D341Med (cell line): ENCODE data around the gene OPA3.

ENCODE experiments used
- DNase-seq: peaks from one replicate; pipeline ENCODE4 v3.0.0; 2012; ENCODE audit warnings: low spot score

OPA3 gene

DNA sequence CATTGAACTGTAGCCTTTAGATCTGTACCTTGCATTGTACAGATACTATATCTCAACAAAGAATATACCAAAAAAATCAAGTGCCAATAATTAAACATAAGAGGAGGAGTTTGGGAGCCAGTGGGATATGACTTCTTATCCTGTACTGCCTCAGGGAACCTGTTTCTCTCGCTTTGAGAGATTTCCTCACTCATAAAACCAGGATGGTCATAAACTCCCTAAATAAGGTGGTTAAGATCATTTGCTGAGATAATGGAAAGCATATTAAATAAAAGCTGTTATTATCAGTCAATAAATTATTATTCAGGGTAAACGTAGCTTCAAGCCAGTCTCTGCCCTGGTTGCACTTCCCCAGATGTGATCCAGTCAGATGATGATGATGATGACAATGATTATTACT, 17.0 kb downstream of the OPA3 start:
- no peak for DNase-seq

DNA sequence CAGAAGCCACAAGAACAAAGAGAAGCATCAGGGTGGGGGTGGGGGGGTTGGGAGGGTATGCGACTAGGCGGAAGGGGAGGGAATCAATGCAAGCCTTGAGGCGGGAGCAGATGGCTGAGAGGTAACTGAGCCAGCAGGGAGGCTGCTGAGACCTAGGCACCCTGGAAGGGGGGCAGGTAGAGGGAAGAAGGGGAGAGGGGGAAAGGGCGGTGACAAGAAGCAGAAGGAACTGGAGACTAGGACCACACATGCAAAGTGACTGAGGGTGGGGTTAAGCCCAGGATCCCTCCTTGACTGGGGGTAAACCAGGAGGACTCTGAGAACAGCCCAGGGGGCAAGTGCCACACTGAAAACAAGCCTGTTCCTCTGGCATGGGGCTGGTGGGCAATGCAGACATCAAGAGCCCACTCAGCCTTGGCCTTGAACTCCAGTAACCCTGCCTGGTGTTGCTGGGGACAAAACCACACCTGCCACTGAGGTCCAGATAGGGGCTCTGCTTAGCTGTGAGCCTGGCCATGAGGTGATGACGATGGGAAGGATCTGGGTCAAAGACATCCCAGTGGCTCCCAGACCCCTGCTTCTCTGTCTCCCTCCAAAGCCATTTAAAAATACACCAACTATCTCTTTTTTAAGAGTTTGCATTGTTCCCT, 20.3 kb downstream of the OPA3 start:
- DNase-seq: no peak

DNA sequence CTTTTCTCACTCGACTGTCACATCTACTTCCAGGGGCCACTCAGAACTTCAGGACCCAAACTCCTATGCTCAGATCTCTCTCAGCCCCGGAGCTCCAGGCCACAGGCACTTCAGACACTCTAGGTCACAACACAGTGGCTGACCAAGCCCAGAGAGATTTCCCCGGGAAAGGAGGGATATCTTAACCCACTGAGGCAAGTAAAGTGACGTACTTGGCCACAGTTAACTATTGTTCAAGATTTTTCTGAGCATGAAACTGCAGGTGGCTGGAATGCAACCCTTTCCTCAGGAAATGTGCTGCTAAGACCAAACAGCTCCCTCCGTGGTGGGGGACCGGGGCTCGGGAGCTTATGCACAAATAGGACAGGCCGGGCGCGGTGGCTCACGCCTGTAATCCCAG, 23.9 kb downstream of the OPA3 start:
- DNase-seq: no peak

DNA sequence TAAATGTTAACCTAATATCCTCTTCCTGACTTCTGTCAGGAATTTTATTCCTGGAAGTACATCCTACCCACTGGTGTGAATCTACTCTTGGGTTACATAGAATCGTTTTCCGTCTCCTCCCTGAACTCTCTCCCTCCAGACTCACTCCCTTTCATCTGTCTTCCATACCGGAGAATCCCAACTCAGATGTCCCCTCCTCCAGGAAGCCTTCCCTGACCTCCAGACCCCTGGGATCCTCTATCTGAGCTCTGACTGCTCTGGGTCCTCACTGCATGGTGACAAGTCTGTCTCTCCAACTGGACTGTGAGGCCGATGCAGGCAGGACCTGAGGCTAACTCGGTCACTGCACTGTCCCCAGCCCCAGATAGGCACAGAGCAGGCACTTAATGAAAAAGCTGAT, 24.6 kb downstream of the OPA3 start:
- no peak for DNase-seq

DNA sequence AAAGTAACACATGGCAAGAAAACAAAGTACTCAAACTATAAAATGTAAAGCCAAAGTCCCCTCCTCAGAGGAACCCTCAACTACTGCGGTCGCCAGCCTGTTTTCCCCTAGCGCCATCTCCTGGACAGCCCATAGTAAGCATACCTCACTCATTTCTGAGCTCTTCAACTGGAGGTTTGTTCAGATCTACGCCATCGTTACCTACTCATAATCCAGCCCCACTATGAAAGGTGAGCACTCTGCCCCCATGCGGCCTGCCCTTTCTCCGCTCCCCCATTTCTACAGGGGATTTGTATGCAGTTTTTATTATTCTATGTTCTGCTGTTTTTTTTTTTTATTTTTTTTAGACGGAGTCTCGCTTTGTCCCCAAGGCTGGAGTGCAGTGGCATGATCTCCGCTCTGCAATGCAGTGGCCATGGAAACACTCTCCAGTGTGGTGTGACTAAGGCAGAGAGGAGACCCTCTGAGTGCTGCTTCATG, 26.2 kb downstream of the OPA3 start:
- peak; percentile 84 for DNase-seq

DNA sequence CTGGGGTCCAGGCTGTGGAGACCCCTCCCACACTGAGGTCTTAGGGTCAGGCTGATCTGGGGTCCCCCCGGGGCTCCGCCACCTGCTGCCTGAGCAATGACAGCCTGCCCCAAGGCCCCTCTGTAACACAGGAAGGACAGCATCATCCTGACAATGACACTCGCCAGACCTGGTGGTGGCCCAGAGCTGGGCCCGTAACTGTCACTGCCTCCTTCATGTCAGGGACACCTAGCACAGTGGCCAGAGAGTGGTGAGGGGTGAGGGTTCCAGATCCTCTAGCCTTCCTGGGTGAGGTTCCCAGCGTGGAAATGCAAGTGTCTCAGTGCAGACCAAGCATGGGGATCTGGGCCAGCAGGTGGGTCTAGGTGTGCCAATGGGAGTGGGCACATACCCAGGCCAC, 27.8 kb downstream of the OPA3 start:
- peak; percentile 20 for DNase-seq

DNA sequence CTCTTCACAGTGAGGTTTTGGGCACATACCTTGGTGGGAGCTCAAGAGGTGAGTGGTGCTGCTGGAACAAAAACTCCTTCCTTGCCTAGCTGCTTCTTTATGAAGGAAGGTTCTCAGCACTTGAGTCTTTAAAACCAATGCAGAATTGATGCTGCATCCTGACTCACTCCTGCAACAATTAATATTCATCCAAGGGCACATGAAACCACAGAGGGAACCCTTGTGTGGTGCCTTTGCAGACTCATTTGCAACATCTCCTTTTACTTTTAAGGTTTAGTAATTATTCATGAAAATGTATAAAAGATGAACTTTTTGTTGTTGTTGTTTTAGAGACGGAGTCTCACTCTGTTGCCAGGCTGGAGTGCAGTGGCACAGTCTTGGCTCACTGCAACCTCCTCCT, 30.1 kb downstream of the OPA3 start:
- DNase-seq: no peak

DNA sequence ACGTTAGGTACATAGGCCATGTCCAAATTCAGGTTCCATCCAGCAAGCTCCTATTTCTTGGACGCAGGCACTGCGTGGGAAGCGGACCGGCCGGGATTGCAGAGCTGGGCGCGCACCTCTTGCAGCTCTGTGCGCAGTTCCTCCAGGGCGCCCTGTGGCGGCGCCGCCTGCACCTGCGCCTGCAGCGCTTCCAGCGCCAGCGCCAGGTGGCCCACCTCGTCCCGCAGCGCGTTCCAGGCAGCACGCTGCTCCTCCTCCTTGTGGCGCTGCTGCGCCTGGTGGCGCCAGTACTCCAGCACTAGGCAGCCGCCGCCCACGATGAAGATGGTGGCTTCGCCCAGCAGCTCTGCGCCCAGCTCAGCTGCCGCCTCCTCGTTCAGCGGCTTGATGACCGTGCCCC, 31.1 kb downstream of the OPA3 start:
- DNase-seq: peak; percentile 27

DNA sequence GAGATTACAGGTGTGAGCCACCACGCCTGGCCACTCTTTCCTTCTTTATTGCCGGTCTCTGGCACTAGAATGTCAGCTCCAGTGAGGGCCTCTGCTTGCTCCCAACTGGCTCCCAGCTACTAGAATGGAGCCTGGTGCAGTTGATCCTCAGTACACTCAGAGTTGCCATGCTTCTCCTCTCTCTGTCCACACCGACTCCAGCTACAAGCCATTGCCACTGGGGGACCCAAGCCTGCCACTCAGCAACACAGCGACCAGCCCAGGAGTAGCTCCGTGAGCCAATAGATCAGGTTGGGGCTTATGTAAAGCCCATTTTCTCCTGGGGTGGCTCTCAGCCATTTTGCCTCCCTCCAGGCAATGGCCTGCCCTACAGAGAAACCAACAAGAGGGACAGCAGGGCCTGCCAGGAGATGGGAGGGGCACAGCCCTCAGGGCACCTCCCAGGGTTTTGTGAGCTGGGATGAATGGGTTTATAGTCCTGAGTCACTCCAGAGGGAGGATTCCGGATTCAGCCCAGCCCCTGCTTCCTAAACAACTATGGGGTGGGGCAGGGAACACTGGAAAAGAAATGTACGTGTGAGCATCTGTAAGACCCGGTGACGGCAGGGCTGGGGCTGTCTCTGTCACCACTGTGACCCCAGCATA, 36.5 kb downstream of the OPA3 start:
- DNase-seq: no peak

DNA sequence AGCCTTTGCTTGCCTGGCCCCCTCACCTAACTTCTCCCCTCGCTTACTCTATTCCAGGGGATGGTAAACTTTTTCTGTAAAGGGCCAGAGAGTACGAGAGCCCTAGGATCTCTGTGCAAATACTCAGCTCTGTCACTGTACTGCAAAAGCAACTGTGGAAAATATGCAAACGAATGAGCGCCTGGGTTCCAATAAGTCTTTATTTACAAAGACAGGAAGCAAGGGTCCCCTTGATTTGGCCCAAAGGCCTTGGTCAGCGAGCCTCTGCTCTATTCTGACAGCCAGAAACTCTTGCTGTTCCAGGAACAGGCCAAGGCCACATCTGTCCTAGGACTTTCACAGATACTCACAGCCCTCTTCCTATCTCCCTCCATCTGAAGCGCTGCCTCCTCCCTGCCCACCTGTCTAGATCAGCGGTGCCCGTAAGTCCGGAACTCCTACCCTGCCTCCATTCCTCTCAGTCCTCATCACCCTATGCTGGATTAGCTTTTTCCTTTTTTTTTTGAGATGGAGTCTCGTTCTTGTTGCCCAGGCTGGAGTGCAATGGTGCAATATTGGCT, 37.3 kb downstream of the OPA3 start:
- DNase-seq: no peak

DNA sequence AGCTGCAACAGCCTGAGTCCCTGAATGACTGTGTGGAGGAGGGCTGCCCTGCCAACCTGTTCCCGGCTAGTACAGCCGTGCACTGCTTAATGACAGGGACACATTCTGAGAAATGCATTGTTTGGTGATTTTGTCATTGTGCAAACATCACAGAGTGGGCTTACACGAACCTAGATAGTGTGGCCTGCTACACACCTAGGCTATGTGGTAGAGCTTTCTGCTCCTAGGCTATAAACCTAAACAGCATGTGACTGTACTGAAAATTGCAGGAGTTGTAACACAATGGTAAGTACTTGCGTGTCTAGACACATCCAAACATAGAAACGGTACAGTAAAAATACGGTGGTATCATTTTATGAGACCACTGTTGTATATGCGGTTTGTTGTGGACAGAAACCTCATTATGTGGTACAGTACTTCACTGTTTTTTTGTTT, 42.4 kb downstream of the OPA3 start:
- no peak for DNase-seq

DNA sequence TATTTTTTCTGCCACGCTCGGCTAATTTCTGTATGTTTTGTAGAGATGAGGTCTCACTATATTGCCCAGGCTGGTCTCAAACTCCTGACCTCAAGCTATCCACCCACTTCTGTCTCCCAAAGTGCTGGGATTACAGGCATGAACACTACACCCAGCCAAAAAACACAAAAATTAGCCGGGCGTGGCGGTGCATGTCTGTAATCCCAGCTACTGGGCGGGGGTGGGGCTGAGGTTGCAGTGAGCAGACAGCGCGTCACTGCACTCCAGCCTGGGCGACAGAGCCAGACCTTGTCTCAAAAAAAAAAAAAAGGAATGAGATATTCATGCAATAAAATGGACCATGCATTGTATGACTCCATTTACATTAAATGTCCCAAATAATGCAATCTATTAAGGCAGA, 45.1 kb downstream of the OPA3 start:
- no peak for DNase-seq

DNA sequence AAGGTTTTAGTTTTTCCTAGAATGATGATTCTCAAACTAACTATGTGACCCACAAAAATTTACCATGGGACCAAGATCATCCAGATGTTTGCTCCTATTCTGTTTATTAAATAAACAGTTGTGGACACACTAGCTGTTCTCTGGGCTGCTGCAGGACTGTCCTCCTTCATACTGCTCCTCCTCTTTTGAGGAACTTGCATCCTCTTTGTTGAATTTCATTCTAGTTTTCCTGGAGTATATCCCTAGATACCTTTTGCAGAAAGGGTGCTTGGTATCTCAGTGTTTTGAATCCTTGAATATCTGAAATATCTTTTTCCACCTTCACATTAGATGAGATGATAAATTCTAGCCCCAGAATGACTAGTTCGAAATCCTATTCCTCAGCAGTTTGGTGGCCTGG, 53.3 kb downstream of the OPA3 start:
- no peak for DNase-seq

DNA sequence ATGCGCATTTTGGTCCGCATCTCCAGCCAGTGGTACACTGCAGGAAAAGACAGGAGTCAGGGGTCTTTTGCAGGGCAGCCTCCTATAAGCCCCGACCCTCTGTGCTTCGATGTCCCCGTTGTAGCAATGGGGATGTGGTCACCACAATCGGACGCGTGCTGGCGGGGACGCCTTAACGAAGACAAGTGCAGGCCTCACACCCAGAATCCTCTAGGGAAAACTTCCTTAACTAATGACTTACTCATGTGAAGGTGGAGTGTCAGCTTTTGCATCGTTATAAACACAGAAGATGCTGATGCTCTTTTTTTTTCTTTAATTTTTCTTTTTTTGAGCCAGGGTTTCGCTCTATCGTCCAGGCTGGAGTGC, 55.2 kb downstream of the OPA3 start:
- no peak for DNase-seq

DNA sequence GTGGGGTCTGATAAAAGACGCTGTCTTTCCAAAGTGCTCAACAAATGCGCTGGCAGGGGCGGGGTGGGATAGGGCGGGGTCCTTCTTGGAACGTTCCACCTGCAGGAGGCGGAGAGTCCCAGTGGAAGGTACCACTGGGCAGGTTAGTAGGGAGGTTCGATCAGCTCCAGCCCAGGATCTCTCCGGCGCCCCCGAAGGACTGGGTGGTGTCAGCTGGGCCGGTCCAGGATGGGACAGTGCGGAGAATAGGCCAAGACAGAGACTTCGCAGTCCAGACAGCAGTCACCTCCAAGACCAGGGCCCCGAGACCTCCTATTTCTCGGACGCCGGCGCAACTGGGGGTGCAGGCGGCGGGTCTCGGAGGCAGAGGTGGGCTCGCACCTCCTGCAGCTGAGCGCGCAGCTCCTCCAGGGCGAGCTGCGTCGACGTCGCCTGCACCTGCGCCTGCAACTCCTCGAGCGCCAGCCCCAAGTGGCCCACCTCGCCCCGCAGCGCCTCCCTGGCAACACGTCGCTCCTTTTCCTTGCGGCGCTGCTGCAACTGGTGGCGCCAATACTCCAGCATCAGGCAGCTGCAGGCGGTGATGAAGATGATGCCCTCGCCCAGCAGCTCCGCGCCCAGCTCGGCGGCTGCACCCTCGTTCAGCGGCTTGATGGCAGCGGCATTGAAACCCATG, 55.7 kb downstream of the OPA3 start:
- DNase-seq: no peak

DNA sequence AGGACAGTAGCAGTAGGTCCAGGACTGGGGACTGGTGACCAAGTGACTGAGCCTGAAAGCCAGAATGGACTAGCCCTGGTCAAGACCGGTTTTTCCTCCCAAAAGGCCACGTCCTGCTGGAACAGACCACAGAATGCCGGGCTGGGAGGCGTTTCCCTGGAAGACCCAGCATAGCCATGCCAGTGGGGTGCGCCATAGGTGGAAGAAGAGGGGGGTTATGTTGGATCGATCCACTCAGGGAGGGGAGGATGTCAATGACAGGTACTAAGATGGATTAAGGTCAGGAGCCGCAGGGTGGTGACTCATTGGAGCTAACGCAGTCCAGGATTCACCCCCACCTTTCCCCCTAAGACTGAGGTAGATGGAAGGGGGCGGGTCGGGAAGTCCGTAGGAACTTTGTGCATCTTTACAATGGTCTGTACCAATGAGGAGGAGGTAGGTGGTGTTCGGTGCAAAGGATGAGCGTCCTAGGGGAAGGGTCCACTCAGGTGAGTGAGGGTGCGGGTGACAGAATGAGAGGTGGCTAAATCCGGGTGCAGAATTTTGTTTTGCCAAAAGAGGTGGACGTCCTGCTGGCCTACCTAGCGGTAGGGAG, 56.4 kb downstream of the OPA3 start:
- no peak for DNase-seq

DNA sequence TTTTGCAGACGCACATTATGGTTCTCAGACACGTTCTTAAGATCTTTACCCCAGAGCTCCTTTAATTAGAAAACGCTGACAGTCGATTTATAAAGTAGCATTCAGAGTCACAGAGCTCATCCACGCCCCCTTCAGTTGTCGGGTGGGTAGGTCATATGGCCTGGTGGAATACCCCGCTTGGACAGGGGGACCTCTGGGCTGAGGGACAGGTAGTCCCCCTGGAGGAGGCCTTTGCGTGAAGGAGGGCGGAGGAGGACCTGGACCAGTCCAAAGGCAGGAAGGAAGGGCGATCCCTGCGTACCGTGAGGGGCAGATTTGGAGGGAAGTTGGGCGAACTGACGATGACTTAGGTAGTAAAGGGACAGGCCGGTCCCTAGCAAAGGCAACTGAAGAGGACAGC, 56.9 kb downstream of the OPA3 start:
- no peak for DNase-seq

DNA sequence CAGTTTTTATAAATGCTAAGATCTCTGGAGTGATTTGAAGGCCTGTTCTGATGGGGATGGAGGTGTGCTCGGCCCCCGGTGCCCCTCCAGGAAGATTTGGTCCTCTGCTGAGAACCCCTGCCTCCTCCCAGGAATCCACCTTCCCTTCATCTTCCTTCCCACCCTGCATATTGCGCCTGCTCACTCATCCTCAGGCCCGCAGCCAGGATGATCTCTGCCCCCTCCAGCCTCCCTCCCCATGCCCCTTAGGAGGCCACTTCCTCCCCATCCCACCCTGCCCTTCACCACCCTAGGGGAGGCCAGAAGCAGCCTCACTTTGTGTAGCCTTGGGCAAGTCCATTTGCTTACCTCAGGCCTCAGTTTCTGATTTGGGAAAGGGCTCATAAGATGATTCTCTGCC, 57.6 kb downstream of the OPA3 start:
- no peak for DNase-seq

DNA sequence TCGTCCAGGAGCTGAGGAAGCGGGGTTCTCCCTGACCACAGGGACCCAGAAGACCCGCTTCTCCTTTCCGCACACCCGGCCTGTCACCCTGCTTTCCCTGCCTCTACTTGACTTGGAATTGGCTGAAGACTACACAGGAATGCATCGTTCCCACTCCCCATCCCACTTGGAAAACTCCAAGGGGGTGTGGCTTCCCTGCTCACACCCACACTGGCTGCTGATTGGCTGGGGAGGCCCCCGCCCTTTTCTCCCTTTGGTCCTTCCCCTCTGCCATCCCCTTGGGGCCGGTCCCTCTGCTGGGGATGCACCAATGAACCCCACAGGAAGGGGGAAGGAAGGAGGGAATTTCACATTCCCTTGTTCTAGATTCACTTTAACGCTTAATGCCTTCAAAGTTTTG, 58.5 kb downstream of the OPA3 start:
- peak; percentile 88 for DNase-seq

DNA sequence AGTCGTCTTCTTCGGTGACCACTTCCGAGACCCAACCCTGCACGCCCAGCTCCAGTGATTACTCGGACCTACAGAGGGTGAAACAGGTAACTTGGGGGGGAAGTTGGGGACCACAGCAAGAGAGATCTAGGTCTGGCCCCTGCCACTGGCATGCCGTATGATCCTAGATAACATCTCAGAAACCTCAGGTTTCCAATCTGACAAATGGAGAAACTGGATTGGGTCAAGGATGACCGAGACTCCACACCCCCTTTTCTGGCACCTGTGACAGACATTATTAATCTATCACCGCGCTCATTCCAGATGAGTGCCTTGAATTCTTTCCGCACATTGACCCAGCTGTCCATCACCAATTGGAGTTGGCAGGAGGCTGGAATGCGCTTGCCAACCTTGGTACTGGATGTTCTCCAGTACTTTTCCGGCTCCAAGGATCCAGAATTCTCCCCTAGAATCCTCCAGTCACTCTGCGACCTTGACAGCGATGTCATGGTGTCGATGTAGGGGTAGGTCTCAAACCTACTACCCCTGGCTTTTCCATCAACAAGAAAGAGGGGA, 60.0 kb downstream of the OPA3 start:
- no peak for DNase-seq

DNA sequence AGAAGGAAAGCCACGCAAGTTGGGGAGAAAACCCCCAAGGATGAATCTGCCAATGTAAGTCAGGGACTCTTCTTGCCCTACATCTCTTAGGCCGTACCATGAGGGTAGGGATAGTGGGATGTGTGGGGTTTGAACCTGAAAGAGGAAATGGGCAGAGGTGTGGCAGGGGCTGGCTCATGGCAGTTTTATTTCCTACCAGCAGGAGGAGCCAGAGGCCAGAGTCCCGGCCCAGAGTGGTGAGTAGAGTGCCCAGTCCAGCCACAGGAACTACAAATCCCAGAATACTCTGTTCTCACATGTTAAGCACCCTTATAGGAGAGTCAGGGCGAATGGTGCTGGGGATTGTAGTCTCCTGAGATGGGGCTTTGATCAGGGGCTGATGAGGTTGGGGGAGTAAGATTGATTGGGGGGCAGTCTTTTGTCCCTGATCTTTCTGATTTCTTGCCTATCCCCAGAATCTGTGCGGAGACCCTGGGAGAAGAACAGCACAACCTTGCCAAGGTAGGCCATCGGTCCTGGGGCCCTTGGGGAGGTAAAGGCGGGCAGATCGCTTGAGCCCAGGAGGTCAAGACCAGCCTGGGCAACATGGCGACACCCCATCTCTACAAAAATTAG, 60.9 kb downstream of the OPA3 start:
- peak; percentile 92 for DNase-seq
